NCI-H526 (cell line): ENCODE results near the gene FKBP5.

Experiments used
- DNase-seq, 2 experiments: peaks; one replicate each; lab custom pipeline; 2025; lab: John Stamatoyannopoulos, UW

Gene FKBP5

GRCh38 chr6:35662999-35663398, 25.7 kb downstream of the FKBP5 start:
- DNase-seq, result no peak

GRCh38 chr6:35654883-35655282, 33.8 kb downstream of the FKBP5 start:
- DNase-seq, result no peak

- DNase-seq, result no peak
Observed at GRCh38 chr6:35651244-35651643, 37.5 kb downstream of the FKBP5 start.

- DNase-seq, result no peak
Observed at GRCh38 chr6:35650015-35650414, 38.7 kb downstream of the FKBP5 start.

- DNase-seq, result no peak
Observed at GRCh38 chr6:35648203-35648602, 40.5 kb downstream of the FKBP5 start.

- no peak for DNase-seq
Observed at GRCh38 chr6:35647400-35647799, 41.3 kb downstream of the FKBP5 start.

GRCh38 chr6:35643162-35643535, 45.6 kb downstream of the FKBP5 start:
- DNase-seq, result no peak

GRCh38 chr6:35642471-35643161, 46.1 kb downstream of the FKBP5 start:
- DNase-seq, result no peak

- DNase-seq, result no peak
Observed at GRCh38 chr6:35640017-35640664, 48.6 kb downstream of the FKBP5 start.

- DNase-seq, result no peak
Observed at GRCh38 chr6:35638679-35639078, 50.0 kb downstream of the FKBP5 start.

- DNase-seq, result no peak
Observed at GRCh38 chr6:35637911-35638310, 50.8 kb downstream of the FKBP5 start.

- DNase-seq, result no peak
Observed at GRCh38 chr6:35635601-35636597, 52.8 kb downstream of the FKBP5 start.

- peak in 1 of 2 experiments; percentile 3 for DNase-seq
Observed at GRCh38 chr6:35634316-35634715, 54.4 kb downstream of the FKBP5 start.

- no peak for DNase-seq
Observed at GRCh38 chr6:35633579-35634089, 55.1 kb downstream of the FKBP5 start.

GRCh38 chr6:35629876-35630378, 58.8 kb downstream of the FKBP5 start:
- no peak for DNase-seq

- no peak for DNase-seq
Observed at GRCh38 chr6:35626401-35626800, 62.3 kb downstream of the FKBP5 start.

GRCh38 chr6:35624341-35625070, 64.2 kb downstream of the FKBP5 start:
- peak in 1 of 2 experiments; percentile 10 for DNase-seq

GRCh38 chr6:35622283-35622682, 66.4 kb downstream of the FKBP5 start:
- DNase-seq, result no peak

- no peak for DNase-seq
Observed at GRCh38 chr6:35620706-35621105, 68.0 kb downstream of the FKBP5 start.

GRCh38 chr6:35613762-35614161, 75.0 kb downstream of the FKBP5 start:
- DNase-seq, result no peak

- DNase-seq, result no peak
Observed at GRCh38 chr6:35611240-35611639, 77.5 kb downstream of the FKBP5 start.
